Suppressor macrophage treated with lipopolysaccharide for 1 hour (primary cell): ENCODE measurements around the gene ERBB4.
"Not testable (repeated sequence)": the region's sequence is repeated elsewhere in the genome, so short reads cannot be mapped to it uniquely, and the experiment has no call there.

ENCODE experiments used
- DNase-seq, 3 donors: peaks; one replicate each; pipeline ENCODE4 v3.0.0-alpha.2; 2020 to 2022

ERBB4 gene

DNA sequence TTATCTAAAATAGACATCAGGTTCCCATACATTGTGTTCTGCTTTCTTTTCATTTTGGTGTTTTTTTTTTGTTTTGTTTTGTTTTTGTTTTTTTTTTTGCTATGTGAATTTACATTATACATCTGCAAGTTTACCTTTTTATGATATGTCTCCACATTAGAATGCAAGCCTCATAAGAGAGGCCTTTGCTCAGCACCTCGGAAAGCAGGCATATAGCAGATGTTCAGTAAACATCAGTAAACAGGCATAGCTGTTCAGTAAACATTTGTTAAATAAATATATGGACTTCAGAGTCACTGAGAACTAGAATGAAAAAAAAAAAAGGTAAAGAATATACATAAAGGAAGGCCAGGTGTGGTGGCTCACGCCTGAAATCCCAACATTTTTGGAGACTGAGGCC is 405.3 kb downstream of the ERBB4 start:
- no peak for DNase-seq

DNA sequence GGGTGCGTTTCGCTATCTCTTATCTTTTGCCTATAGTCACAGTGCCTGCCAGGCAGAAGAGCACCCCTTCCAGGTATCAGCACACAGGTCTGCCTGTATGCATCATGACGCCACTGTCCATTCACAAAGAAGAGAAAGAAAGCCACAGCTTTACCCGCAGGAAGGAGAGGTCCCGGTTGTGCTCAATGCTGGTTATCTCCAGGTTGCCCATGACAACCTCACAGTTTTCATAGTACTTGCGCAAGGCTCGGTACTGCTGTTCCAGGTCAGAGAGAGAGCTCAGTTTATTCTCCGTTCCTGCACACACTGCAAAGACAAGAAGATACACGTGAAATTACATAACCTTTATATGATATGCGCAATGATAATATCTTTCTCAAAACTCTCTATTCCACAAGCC is 414.0 kb downstream of the ERBB4 start:
- no peak for DNase-seq

DNA sequence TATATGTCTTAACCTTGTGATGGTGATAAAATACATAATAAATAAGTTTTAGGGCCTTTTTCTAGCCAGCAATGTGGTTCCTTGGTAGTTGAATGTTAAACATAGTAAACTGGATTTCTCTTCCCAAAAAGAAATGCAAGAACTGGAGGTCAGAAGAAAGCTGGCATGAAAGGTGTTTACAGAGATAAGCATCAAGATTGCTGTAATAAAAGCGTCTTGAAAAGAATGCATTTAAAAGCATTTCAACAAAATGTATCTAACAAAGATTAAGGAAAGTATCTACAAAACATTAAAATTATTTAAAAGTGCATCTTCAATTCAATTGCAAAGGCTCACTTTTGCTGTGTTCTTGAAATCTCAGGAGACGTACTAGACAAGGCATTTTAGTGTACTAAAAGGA is 419.0 kb downstream of the ERBB4 start:
- no peak for DNase-seq

- no peak for DNase-seq
Measured at GRCh38 chr2:212117926-212118325, 420.7 kb downstream of the ERBB4 start.

DNA sequence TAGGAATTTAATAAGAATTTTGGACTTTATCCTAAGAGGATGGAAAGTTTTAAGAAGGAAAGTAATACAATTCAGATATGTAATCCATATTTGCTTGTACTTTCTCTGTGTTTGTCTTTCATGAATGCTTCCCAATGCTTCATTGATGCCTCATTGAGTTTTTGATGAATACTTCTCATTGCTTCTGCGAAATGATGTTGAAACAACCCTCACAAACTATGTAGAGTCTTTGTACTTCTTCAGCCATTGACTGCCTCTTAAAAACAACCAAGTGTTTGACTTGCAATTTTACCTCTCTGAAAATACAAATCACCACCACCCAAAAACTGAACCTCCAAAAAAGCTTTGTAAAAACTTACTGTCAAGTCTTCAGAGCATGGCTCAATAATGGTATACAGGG is 424.1 kb downstream of the ERBB4 start:
- no peak for DNase-seq

DNA sequence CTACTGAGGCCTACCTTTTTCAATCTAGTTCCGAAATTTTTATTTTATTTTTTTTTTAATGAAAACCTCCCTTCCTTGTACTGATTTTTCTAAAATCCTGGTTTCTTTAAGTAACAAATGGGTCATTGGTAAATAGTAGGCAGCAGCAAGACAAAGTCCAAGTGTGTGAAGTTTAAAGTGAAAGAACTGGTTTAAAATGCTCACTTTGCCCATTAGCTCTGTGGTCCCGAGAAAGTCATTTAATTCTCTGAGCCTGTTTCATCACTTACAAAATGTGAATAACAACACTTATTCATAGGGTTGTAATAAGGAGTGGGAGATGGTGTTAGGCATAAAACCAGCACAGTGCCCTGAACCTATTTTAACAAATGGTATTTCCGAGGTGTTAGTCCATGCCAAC is 426.2 kb downstream of the ERBB4 start:
- DNase-seq = no peak

DNA sequence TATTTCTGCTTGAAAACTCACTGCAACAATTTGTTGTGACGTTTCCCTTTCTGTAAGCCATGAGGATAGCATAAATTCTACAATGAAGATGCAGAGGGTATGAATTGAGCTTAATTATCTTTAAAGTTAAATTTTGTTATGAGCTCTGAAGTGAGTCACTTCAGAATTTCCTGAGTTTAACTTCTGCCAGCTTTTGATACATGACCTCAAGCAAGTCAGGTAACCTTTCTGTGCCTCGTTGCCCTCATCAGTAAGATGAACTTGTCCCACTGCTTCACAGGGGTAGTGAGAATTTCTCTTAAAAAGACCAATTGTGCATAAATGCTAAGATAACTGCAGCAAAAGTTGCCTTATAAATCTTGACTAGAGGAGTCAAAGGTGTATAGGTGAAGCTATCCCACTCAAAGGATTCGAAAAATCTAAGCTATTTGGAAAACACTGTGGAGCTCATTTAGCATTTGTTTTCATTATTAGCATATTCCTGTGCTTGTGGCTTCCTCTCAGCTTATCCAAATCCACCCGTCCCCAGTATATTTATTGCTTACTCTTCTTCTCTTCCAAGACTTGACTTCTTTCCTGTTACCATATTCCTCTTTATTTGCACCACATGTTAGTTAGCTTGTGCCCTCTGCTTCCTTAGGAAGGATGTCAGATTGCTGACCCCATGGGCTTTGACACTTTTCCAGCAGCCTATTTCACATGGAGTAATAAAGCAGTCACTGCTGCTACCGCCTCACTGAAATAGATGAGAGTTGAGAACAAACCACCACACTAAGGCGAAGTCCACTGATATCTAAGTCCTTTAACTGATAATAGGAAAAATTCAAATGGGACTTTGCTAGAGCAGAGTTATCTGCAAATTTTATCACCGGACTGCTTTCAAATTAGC is 428.6 kb downstream of the ERBB4 start:
- DNase-seq = no peak

DNA sequence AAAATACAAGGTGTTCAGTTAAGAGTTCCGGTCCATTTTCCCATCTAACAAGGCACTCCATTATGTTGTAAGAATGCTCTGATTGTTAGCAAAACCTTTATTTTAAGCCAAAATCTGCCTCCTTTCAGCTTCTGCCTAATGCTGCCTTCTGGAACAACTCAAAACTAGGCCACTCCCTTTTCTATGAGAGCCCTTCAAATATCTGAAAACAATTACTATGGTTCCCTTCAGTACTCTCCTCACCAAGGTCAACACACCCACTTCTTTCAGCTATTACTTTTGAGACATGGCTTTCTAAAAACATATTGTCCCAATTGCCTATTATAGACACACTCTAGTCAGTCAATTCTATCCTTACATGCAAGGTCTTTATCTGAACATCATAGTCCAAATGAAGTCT is 429.4 kb downstream of the ERBB4 start:
- no peak for DNase-seq

DNA sequence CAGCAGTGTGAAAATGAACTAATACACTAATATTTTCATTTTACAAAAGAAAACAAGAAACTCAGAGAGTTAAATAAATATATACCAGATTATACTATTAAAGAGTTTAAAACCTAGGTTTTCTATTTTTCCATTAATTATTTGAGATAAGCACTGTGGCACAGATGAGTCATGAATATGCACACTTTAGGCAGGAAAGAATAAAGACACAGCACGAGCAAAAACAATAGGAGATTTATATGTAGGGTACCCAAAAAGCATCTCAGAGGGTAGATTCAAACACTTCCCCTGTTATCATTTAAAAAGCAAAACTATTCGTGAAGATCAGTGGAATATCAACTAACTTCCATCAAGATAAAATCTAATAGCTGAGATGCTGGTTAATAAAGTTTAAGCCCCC is 430.6 kb downstream of the ERBB4 start:
- no peak for DNase-seq

DNA sequence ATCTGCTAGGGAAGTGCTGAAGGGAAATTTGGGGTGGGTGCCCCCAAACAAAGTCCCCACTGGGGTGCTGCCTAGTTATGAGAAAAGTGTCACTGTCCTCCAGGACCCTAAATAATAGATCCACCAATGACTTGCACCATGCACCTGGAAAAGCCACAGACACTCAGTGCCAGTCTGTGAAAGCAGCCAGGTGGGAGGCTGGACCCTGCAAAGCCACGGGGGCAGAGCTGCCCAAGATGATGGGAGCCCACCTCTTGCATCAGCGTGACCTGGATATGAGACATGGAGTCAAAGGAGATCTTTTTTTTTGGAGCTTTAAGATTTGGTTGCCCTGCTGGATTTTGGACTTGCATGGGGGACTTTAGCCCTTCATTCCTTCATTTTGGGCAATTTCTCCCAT is 431.6 kb downstream of the ERBB4 start:
- no peak for DNase-seq

- not testable (repeated sequence) for DNase-seq
Measured at GRCh38 chr2:212106536-212106935, 432.1 kb downstream of the ERBB4 start.

DNA sequence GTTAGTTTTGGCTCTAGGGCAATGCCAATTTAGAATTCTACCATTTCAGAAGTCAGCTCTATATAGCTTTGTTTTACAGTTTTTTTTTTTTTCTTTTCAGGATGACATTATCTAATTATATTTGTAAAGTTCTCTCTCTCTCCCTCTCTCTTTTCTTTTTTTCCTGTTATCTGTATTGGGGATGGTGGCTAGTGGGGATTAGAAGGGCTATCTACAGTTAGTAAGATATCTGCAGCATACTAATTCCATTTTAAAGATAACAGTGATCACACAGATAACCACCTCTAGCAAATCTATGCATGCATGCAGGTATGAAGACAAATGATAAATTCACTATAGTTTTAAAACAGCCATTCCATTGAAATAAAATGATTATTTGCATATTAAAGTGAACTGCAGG is 438.9 kb downstream of the ERBB4 start:
- no peak for DNase-seq

- no peak for DNase-seq
Measured at GRCh38 chr2:212098966-212099365, 439.6 kb downstream of the ERBB4 start.

- DNase-seq = no peak
Measured at GRCh38 chr2:212097001-212097400, 441.6 kb downstream of the ERBB4 start.

DNA sequence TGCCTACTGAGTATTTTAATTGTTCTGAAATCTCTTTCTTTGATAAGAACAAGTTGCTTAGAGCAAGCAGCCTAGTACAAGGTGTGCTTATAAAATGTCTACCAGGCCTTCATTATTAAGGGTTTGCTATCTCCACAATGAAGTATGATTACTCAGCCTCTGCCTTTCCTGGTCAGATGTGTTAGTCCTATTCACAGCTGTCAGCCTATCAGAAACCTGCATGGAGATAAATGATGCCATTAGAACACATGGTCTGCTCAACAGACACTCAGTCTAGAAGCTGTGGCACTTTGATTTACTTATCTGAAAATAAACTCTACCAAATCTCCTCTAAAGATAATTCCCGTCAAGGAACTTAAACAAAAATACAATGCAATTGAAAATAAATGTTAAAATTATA is 448.7 kb downstream of the ERBB4 start:
- no peak for DNase-seq

GRCh38 chr2:212088353-212088752 is 450.2 kb downstream of the ERBB4 start:
- no peak for DNase-seq

- DNase-seq = no peak
Measured at GRCh38 chr2:212083492-212083891, 455.1 kb downstream of the ERBB4 start.

- DNase-seq = no peak
Measured at GRCh38 chr2:212078103-212078502, 460.5 kb downstream of the ERBB4 start.

GRCh38 chr2:212076456-212076855 is 462.1 kb downstream of the ERBB4 start:
- DNase-seq = no peak

DNA sequence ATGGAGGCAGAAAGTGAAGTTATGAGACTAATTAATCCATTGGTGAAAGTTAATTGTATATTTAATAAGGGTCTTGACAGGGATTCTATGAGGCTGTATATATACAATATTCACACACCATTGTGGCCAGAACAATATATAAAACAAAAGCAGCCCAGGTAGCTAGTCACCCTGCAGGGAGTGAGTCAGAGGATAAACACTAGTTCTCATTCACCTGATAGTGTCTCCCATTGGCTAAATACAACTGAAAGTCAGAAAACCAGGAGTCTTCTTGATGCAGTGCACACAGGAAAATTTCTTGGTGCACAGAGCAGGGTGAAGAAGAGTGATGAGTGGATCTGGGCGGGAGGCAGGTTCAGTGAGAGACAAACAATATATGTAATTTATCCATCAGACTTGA is 465.2 kb downstream of the ERBB4 start:
- no peak for DNase-seq

DNA sequence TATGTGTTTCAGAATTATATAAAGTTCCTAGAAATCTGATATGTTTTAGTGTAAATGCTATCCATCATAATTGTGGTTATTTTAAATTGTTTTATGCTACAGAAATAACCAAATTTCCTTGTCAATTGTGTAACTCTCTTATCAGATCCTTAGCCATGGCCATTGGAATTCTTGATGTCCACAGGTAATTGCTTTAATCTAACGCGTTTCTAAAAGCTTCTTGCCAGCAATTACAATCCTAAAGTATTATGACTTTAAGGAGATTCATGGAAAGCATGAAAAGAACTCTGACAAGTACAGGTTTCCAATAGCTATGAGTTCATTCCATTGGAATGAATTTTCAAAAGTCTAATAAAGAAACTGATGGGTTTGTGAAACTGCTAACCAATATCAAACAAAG is 472.1 kb downstream of the ERBB4 start:
- DNase-seq = no peak

- DNase-seq = no peak
Measured at GRCh38 chr2:212064318-212064717, 474.3 kb downstream of the ERBB4 start.

DNA sequence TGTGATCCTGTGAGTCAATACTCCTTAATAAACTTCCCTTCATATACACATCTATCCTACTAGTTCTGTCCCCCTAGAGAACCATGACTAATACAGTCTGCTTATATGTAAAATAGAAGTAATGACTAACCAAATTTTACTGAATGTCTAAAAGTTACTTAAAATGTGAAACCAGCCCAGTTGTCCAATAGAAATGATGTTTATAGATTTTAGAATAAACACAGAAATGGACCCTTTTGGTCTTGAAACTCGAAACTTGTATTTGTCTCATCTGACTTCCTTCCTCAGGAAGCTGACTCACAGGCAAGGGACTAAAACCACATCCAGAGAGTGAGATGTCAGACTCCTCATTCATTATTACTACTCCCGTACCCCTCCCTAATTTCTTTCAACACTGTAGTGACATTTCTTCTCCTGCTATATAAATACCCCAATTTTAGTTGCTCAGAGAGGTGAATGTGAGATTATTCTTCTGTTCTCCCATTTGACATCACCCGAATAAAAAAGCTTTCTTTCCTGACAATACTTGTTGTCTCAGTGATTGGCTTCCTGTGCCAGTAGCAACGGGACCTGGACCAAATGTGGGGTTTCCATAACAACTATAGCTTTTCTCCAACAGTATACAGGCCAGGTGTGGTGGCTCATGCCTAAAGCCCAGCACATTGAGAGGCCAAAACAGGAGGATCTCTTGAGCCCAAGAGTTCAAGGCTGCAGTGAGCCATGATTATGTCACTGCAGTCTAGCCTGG is 486.0 kb downstream of the ERBB4 start:
- DNase-seq = peak; percentile 1 to 39 (median 7)

DNA sequence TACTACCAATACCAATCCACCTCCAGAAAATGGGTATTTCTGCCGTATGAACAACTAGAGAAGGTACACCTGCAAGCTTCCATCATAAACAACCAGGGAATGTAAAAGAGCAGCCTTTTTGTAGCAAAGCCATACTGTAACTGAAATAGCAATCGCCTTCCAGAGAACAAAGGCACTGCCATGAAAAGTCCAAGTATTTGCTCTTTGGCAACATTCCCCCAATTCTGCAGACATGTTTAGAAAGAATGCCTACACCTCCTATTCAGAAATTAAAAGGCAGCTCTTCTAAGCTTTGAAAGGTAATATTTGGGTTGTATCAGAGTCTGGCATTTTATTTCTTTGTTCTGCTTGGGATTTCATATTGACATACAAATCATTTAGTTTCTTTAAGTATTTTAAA is 487.7 kb downstream of the ERBB4 start:
- no peak for DNase-seq
